ENCODE data around the gene INPP4A.

Gene INPP4A

GRCh38 chr2:98473995-98474780 is 29.5 kb downstream of the INPP4A start:
- in situ Hi-C loops (cut with MboI; ENCODE audit: low sequenced_read_pairs): no loop called here

GRCh38 chr2:98474979-98475632 is 30.4 kb downstream of the INPP4A start:
- in situ Hi-C loops (cut with MboI; ENCODE audit: low sequenced_read_pairs): no loop called here

- in situ Hi-C loops (cut with MboI; ENCODE audit: low sequenced_read_pairs): no loop called here
These were observed 31.7 kb downstream of the INPP4A start for GRCh38 chr2:98476192-98476868.

GRCh38 chr2:98477036-98477435 is 32.4 kb downstream of the INPP4A start:
- in situ Hi-C loops (cut with MboI; ENCODE audit: low sequenced_read_pairs): no loop called here

- in situ Hi-C loops (cut with MboI; ENCODE audit: low sequenced_read_pairs): no loop called here
These were observed 32.8 kb downstream of the INPP4A start for GRCh38 chr2:98477506-98477905.

GRCh38 chr2:98478088-98478551 is 33.5 kb downstream of the INPP4A start:
- in situ Hi-C loops (cut with MboI; ENCODE audit: low sequenced_read_pairs): no loop called here

- in situ Hi-C loops (cut with MboI; ENCODE audit: low sequenced_read_pairs): no loop called here
These were observed 34.2 kb downstream of the INPP4A start for GRCh38 chr2:98478907-98479306.

- in situ Hi-C loops (cut with MboI; ENCODE audit: low sequenced_read_pairs): no loop called here
These were observed 34.7 kb downstream of the INPP4A start for GRCh38 chr2:98479371-98479770.

- in situ Hi-C loops (cut with MboI; ENCODE audit: low sequenced_read_pairs): no loop called here
These were observed 35.4 kb downstream of the INPP4A start for GRCh38 chr2:98479959-98480524.

GRCh38 chr2:98480598-98480997 is 35.9 kb downstream of the INPP4A start:
- in situ Hi-C loops (cut with MboI; ENCODE audit: low sequenced_read_pairs): no loop called here

- in situ Hi-C loops (cut with MboI; ENCODE audit: low sequenced_read_pairs): no loop called here
These were observed 37.7 kb downstream of the INPP4A start for GRCh38 chr2:98482362-98482761.

GRCh38 chr2:98483257-98483861 is 38.7 kb downstream of the INPP4A start:
- in situ Hi-C loops (cut with MboI; ENCODE audit: low sequenced_read_pairs): no loop called here

- in situ Hi-C loops (cut with MboI; ENCODE audit: low sequenced_read_pairs): no loop called here
These were observed 39.5 kb downstream of the INPP4A start for GRCh38 chr2:98484121-98484557.

GRCh38 chr2:98484652-98485452 is 40.2 kb downstream of the INPP4A start:
- in situ Hi-C loops (cut with MboI; ENCODE audit: low sequenced_read_pairs): no loop called here

GRCh38 chr2:98485453-98485755 is 40.7 kb downstream of the INPP4A start:
- in situ Hi-C loops (cut with MboI; ENCODE audit: low sequenced_read_pairs): no loop called here

GRCh38 chr2:98486374-98486981 is 41.8 kb downstream of the INPP4A start:
- in situ Hi-C loops (cut with MboI; ENCODE audit: low sequenced_read_pairs): no loop called here

- in situ Hi-C loops (cut with MboI; ENCODE audit: low sequenced_read_pairs): no loop called here
These were observed 42.6 kb downstream of the INPP4A start for GRCh38 chr2:98487101-98487805.

GRCh38 chr2:98487806-98488189 is 43.1 kb downstream of the INPP4A start:
- in situ Hi-C loops (cut with MboI; ENCODE audit: low sequenced_read_pairs): no loop called here

GRCh38 chr2:98488252-98488651 is 43.6 kb downstream of the INPP4A start:
- in situ Hi-C loops (cut with MboI; ENCODE audit: low sequenced_read_pairs): no loop called here

Measured in HL-60/S4 (cell line).